WI38 (cell line): ENCODE results near the gene LGALS7.
A peak's percentile ranks its signal among the peaks of the same experiment; 100 is the strongest.

ENCODE experiments used
- H3K4me3 ChIP-seq: 2 replicates; pipeline ENCODE4 v1.5.1; 2011; ENCODE audit warnings: low read depth, mild to moderate bottlenecking, control low read depth, low read length
- TF ChIP-seq, protein P1 (sequence below): IDR thresholded peaks from 2 replicates; pipeline ENCODE4 v1.5.1; 2012; ENCODE audit warnings: low read depth, mild to moderate bottlenecking, control low read depth, low read length

Gene LGALS7

DNA sequence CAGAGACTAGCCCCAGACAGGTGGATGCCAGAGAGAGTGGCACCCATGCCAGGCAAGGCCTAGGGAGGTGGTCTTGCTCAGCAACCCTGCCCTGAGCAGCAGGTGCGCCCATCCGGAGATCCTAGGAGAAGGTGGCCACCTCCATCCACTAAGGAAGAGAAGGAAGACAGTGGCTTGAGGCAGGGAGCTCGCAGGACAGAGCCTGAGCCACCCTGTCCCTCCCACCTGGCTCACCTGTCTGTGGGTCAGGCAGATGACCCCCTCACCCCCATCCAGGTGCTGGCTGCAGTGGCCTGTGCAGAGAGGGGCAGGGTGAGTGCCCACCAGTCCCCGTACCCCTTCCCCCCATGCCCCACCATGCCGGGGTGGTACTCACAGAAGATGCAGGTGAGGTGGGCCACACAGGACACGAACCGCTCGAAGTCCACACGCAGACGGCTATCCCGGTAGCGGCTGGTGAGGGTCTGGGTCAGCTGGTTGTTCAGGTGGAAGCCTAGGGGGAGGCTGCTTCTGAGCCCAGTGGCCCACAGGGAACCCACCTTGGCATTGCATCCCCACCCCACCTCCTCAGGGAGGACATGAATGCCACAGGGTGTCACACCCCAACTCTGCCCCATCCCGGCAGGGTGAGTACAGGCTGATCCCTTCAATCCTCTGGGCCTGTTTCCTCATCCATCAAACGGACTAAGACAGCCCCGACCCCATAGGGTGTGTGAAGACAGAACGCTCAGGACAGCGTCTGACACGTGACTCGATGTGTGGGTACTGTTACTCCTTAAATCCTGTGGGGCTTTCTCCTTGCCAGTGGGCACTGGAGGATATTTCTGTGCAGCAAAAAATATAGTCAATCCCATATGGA lies 42.4 kb downstream of the LGALS7 start:
- TF ChIP-seq, protein P1, sequence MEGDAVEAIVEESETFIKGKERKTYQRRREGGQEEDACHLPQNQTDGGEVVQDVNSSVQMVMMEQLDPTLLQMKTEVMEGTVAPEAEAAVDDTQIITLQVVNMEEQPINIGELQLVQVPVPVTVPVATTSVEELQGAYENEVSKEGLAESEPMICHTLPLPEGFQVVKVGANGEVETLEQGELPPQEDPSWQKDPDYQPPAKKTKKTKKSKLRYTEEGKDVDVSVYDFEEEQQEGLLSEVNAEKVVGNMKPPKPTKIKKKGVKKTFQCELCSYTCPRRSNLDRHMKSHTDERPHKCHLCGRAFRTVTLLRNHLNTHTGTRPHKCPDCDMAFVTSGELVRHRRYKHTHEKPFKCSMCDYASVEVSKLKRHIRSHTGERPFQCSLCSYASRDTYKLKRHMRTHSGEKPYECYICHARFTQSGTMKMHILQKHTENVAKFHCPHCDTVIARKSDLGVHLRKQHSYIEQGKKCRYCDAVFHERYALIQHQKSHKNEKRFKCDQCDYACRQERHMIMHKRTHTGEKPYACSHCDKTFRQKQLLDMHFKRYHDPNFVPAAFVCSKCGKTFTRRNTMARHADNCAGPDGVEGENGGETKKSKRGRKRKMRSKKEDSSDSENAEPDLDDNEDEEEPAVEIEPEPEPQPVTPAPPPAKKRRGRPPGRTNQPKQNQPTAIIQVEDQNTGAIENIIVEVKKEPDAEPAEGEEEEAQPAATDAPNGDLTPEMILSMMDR: no peak

DNA sequence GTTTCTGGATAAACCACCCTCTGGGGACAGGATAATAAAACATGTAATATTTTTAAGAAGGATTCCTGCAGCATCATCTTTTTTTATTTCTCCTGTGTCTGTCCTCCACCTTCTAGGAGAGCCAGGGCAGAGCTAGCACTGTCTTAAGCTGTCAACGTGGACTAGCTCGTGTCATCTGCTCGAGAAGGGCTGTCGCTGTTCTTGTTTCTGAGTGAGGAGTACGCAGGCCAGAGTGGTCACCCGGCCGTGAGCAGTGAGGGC lies 42.9 kb downstream of the LGALS7 start:
- TF ChIP-seq, protein P1: no peak
- no peak overlapping the region for H3K4me3 ChIP-seq

More for the DNA sequence above, 42.4 kb downstream of the LGALS7 start:
- no peak overlapping the region for H3K4me3 ChIP-seq

DNA sequence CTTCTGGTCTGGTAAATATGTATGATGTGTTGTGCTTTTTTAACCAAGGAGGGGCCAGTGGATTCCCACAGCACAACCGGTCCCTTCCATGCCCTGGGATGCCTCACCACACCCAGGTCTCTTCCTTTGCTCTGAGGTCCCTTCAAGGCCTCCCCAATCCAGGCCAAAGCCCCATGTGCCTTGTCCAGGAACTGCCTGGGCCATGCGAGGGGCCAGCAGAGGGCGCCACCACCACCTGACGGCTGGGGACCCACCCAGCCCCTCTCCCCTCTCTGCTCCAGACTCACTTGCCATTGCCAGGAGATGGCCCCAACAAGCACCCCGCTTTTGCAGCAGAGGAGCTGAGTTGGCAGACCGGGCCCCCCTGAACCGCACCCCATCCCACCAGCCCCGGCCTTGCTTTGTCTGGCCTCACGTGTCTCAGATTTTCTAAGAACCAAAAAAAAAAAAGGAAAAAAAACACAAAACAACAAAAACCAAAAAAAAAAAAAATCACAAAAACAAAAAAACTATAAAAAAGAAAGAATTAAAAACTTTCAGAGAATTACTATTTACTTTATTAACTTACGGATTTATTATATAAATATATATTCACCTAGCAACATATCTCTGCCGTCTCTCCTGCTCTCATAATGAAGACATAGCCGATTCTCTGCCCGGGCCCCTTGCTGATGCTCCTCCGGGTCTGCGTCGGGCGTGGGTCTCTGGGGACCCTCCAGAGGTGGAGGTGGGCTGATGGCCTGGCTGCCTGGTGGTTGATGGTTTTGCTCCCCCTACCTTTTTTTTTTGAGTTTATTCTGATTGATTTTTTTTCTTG lies 43.5 kb downstream of the LGALS7 start:
- TF ChIP-seq, protein P1: peak; percentile 81

DNA sequence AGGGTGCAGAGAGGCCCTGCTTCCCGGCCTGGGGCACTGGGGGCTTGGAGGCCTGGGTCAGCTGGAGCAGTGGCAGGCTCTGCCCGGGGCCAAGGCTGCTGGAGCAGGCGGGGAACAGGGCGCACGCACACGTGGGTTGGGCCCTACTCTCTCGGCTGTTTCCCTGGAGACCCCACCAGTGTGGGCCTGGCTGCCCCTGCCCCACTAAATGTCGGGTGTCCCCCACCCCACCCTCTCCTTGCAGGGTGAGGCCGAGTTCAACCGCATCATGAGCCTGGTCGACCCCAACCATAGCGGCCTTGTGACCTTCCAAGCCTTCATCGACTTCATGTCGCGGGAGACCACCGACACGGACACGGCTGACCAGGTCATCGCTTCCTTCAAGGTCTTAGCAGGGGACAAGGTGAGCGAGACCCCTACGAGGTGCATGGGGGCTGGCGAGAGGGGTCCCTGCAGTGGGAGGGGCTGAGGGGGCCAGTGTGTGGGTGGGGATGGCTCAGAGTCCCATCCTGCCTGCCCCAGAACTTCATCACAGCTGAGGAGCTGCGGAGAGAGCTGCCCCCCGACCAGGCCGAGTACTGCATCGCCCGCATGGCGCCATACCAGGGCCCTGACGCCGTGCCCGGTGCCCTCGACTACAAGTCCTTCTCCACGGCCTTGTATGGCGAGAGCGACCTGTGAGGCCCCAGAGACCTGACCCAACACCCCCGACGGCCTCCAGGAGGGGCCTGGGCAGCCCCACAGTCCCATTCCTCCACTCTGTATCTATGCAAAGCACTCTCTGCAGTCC lies 44.4 kb downstream of the LGALS7 start:
- TF ChIP-seq, protein P1: no peak
- no peak overlapping the region for H3K4me3 ChIP-seq

More for the DNA sequence above, 43.5 kb downstream of the LGALS7 start:
- H3K4me3 ChIP-seq: no peak overlapping the region

DNA sequence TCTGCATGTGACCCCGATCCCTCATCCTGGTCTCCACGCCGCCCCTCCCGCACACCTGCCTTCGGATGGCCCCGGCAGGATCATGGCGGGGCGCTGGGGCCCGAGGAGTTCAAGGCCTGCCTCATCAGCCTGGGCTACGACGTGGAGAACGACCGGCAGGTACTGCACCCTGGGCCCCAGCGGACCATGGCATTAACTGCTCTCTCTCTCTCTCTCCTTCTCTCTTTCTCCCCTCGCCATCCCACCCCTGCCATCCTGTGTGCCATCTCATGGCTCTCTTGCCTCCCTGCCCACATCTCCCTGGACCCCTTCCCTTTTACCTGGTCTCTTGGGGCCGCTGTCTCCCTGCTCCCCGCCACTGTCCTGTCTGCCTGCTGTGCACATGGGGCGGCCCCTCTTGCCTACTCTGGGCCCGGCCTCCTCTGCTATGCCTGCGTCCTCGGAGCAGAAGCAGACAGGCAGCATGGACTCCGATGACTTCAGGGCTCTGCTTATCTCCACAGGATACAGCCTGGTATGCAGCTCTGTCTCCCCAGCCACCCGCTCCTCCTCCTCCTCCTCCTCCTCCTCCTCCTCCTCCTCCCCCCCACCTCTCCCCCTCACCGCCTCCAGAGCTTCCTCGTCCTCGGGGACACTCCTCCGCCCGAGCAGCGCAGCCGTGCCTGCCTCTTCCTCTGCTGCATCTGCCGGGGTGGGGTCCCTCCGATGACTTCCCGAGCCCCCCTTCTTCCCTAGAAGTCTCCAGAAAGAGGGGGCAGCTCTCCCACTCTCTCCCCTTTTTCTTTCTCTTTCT lies 45.3 kb downstream of the LGALS7 start:
- TF ChIP-seq, protein P1: no peak
- H3K4me3 ChIP-seq: no peak overlapping the region

DNA sequence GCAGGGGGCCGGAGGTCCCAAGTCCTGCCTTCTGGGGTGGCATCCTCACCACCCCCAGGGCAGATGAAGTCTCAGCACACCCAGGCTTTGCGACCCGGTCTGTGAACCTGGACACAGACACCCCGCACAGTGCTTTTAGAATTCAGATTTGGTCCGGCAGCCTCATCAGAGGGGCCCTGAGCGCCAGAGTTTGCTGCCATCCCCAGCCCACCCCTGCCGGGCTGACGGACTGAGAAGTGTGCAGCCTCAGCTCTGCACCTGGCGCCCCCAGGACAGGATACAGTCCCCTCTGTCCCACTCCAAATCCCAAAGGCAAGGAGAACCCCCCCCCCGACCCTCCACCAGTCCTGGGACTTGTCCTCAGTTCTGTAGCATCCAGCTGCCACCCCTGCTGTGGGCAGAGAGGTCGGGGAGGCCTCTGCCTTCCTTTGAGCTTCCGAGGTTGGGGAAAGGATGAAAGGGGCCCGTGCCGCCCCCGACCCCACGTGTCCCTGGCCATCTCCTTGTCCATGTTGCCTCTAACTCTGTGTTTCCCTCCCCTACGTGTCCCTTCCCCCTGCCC lies 45.9 kb downstream of the LGALS7 start:
- no peak overlapping the region for H3K4me3 ChIP-seq
- TF ChIP-seq, protein P1: no peak
